ENCODE data around the gene MRPS22. TPM values are rescaled to one million over a fixed set of nuclear protein-coding genes. Genes with fewer than 3 reads are reported as not detected.

Gene MRPS22
- total and polyA plus RNA-seq, 2 donors (not counting 3 experiments of a cell fraction or from before 2014, with no cell fraction given) = 33.8 to 45.6 TPM

GRCh38 chr3:139378587-139379241 is 34.9 kb downstream of the MRPS22 start:
- CTCF ChIA-PET = interaction anchor here (1.5 to 1.6 kb wide), 2 partner anchors 17 to 24 kb away, joined by 3 to 7 read pairs; no protein-coding TSS in a partner anchor
- H3K9me3 ChIP-seq (replicated peaks; ENCODE audit: control insufficient read depth, insufficient read depth, low read length) = no peaks in the 10 kb centered on the region
- H3K36me3 ChIP-seq (ENCODE audit: control insufficient read depth in 2 of 2, extremely low read depth in 1 of 2, insufficient read depth in 2 of 2, low read length in 2 of 2) = peaks cover 9 to 40% of the 10 kb centered on the region in 2 experiments
- no peaks in the 10 kb centered on the region for H3K4me1 ChIP-seq (ENCODE audit: control insufficient read depth, extremely low read depth, insufficient read depth, low read length)
- FAIRE-seq (no peak), DNase-seq (ENCODE audit: low read depth, low spot score) (no peak)
- H3K9me1 ChIP-seq (replicated peaks; ENCODE audit: control insufficient read depth, extremely low read depth, insufficient read depth, low read length) = no peaks in the 10 kb centered on the region
- H2AFZ ChIP-seq (ENCODE audit: low read depth, low read length) = no peak overlapping the region
- H3K79me2 ChIP-seq (ENCODE audit: control insufficient read depth, insufficient read depth, low read length) = peaks cover 39% of the 10 kb centered on the region
- H3K27ac ChIP-seq (ENCODE audit: insufficient read depth, low read depth, low read length) = no peak overlapping the region
- no peak overlapping the region for H3K4me3 ChIP-seq (replicated peaks in 1 of 3; ENCODE audit: insufficient read depth in 1 of 3, low read depth in 1 of 3, low read length in 3 of 3)
- TF ChIP-seq JUN (IDR thresholded peaks at IDR 0.05; ENCODE audit: borderline replicate concordance, insufficient read depth, insufficient read length, low read depth) = no peak
- no peak for TF ChIP-seq POLR2A (IDR thresholded peaks at IDR 0.05; ENCODE audit: low read depth, low read length)
- TF ChIP-seq FOS (IDR thresholded peaks at IDR 0.05; ENCODE audit: borderline replicate concordance, insufficient read depth, low read length) = no peak
- no peak for TF ChIP-seq MAX (IDR thresholded peaks at IDR 0.05; ENCODE audit: insufficient read depth, insufficient read length)
- no peak for TF ChIP-seq POLR2AphosphoS5 (IDR thresholded peaks at IDR 0.05; ENCODE audit: insufficient read depth, low read depth, low read length)
- no peak for TF ChIP-seq MYC (IDR thresholded peaks at IDR 0.05; ENCODE audit: low read depth, low read length)
- no peak for TF ChIP-seq CTCF (IDR thresholded peaks at IDR 0.05; ENCODE audit: extremely low read depth in 1 of 2, insufficient read depth in 1 of 2, low read depth in 1 of 2, low read length in 2 of 2)
- TF ChIP-seq GATA2 (IDR thresholded peaks at IDR 0.05; ENCODE audit: insufficient read depth, insufficient read length, low read depth, low read length) = no peak
- TF ChIP-seq EZH2 (IDR thresholded peaks at IDR 0.05; ENCODE audit: borderline replicate concordance, low read depth, low read length, severe bottlenecking) = no peak
- no peak overlapping the region for H3K4me2 ChIP-seq (ENCODE audit: insufficient read depth, low read length)
- dilution Hi-C loops (cut with MboI; ENCODE audit: extremely low pct_ligation_motif_present, low sequenced_read_pairs) = no loop called here
- H3K9ac ChIP-seq (replicated peaks; ENCODE audit: extremely low read depth, insufficient read depth, low read length) = no peak overlapping the region
- intact Hi-C loops (cut with micrococcal nuclease) = no loop called here
- BruUV-seq (replicated peaks) = no TSS peak
- POLR2A ChIA-PET = no interaction called here
- H3K27me3 ChIP-seq (ENCODE audit: control insufficient read depth in 2 of 2, insufficient read depth in 2 of 2, low read length in 2 of 2) = no peaks in the 10 kb centered on the region
- H4K20me1 ChIP-seq (replicated peaks; ENCODE audit: control insufficient read depth, extremely low read depth, insufficient read depth, low read length) = peaks cover 11% of the 10 kb centered on the region

Measured in endothelial cell of umbilical vein (primary cell).